ENCODE measurements around the gene RBMS1. TPM values are rescaled to one million over a fixed set of nuclear protein-coding genes. Genes with fewer than 3 reads are reported as not detected.
A peak's percentile ranks its signal among the peaks of the same experiment; 100 is the strongest.

Gene RBMS1
- total RNA-seq, 4 donors from 2014 or later, result 13.5 to 31.6 (median 23.0) TPM

GRCh38 chr2:160324917-160325316 lies 168.7 kb downstream of the RBMS1 start:
- TF ChIP-seq POLR2A (IDR thresholded peaks at IDR 0.05), result no peak
- TF ChIP-seq POLR2AphosphoS5 (IDR thresholded peaks at IDR 0.05), result no peak
- TF ChIP-seq EP300 (IDR thresholded peaks at IDR 0.05; ENCODE audit: low read depth), result no peak
- TF ChIP-seq, protein P1, sequence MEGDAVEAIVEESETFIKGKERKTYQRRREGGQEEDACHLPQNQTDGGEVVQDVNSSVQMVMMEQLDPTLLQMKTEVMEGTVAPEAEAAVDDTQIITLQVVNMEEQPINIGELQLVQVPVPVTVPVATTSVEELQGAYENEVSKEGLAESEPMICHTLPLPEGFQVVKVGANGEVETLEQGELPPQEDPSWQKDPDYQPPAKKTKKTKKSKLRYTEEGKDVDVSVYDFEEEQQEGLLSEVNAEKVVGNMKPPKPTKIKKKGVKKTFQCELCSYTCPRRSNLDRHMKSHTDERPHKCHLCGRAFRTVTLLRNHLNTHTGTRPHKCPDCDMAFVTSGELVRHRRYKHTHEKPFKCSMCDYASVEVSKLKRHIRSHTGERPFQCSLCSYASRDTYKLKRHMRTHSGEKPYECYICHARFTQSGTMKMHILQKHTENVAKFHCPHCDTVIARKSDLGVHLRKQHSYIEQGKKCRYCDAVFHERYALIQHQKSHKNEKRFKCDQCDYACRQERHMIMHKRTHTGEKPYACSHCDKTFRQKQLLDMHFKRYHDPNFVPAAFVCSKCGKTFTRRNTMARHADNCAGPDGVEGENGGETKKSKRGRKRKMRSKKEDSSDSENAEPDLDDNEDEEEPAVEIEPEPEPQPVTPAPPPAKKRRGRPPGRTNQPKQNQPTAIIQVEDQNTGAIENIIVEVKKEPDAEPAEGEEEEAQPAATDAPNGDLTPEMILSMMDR (IDR thresholded peaks at IDR 0.05), result no peak
- no peak for DNase-seq
- Histone ChIP-seq H3K27ac (peak overlapping the region in 3 of 4 donors; percentile 6 to 15 (median 13)), H3K4me1 (peaks cover 25 to 75% (median 34%) of the 10 kb centered on the region in 4 donors), H3K9me3 (no peaks in the 10 kb centered on the region), H3K4me3 (no peak overlapping the region), H3K36me3 (no peaks in the 10 kb centered on the region), H3K27me3 (no peaks in the 10 kb centered on the region)
- WGBS, 2 donors (ENCODE audit: low coverage in 1 of 2), result 80 to 82% methylated on average over 3 of the region's 3 CpGs
- intact Hi-C loops (cut with DNase I; ENCODE audit: low total_unique reads), result no loop called here
- in situ Hi-C loops (cut with MboI; ENCODE audit: low pct_ligation_motif_present in 1 of 4, low pct_unique_long_range_greater_than_20kb in 1 of 4, low sequenced_read_pairs in 3 of 4), result no loop called here

GRCh38 chr2:160324161-160324800 lies 169.3 kb downstream of the RBMS1 start:
- DNase-seq, result peak; percentile 55
- H3K36me3 ChIP-seq, result no peaks in the 10 kb centered on the region
- in situ Hi-C loops (cut with MboI; ENCODE audit: low pct_ligation_motif_present in 1 of 4, low pct_unique_long_range_greater_than_20kb in 1 of 4, low sequenced_read_pairs in 3 of 4) (no loop called here), intact Hi-C loops (cut with DNase I; ENCODE audit: low total_unique reads) (no loop called here)
- peaks cover 21 to 71% (median 32%) of the 10 kb centered on the region in 4 donors for H3K4me1 ChIP-seq
- whole genome bisulfite sequencing, 2 donors (ENCODE audit: low coverage in 1 of 2), result 36 to 55% methylated on average over 12 of the region's 12 CpGs
- no peaks in the 10 kb centered on the region for H3K9me3 ChIP-seq
- H3K4me3 ChIP-seq, result no peak overlapping the region
- H3K27ac ChIP-seq, result peak overlapping the region in 1 of 4 donors; percentile 5
- TF ChIP-seq, protein P1 (IDR thresholded peaks at IDR 0.05), result peak; percentile 58 to 68 (median 62)
- no peak for TF ChIP-seq POLR2AphosphoS5 (IDR thresholded peaks at IDR 0.05)
- H3K27me3 ChIP-seq, result no peaks in the 10 kb centered on the region

DNA sequence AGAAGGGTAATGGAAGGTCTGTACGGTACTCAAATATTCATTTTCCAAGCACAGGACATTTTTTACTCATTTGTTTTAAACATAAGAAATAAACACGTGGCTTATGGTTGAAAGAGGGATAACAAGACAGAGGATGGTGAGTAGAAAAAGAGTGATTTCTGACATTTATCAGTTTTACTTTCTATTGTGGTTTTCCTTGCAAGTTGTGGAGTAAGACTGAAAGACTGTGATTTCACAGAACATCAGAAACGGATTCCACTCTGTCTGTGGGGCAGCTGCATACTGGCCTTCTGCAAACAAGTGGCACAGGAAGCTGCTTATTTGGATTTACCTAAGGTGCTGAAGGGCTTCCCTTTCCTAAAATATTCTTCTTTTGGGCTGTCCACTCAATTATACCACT lies 171.3 kb downstream of the RBMS1 start:
- in situ Hi-C loops (cut with MboI; ENCODE audit: low pct_ligation_motif_present in 1 of 4, low pct_unique_long_range_greater_than_20kb in 1 of 4, low sequenced_read_pairs in 3 of 4) (no loop called here), intact Hi-C loops (cut with DNase I; ENCODE audit: low total_unique reads) (no loop called here)
- Histone ChIP-seq H3K27ac (no peak overlapping the region), H3K9me3 (no peaks in the 10 kb centered on the region), H3K4me3 (no peak overlapping the region), H3K36me3 (no peaks in the 10 kb centered on the region), H3K4me1 (peaks cover 20 to 66% (median 23%) of the 10 kb centered on the region in 4 donors), H3K27me3 (no peaks in the 10 kb centered on the region)
- no peak for DNase-seq
- WGBS, 2 donors (ENCODE audit: low coverage in 1 of 2), result 56 to 58% methylated on average over 3 of the region's 3 CpGs
- TF ChIP-seq, protein P1 (IDR thresholded peaks at IDR 0.05), result no peak
- TF ChIP-seq EP300 (IDR thresholded peaks at IDR 0.05; ENCODE audit: low read depth) (no peak), POLR2A (IDR thresholded peaks at IDR 0.05) (no peak), POLR2AphosphoS5 (IDR thresholded peaks at IDR 0.05) (no peak)

- in situ Hi-C loops (cut with MboI; ENCODE audit: low pct_ligation_motif_present in 1 of 4, low pct_unique_long_range_greater_than_20kb in 1 of 4, low sequenced_read_pairs in 3 of 4) (no loop called here), intact Hi-C loops (cut with DNase I; ENCODE audit: low total_unique reads) (no loop called here)
- TF ChIP-seq POLR2A (IDR thresholded peaks at IDR 0.05) (no peak), EP300 (IDR thresholded peaks at IDR 0.05; ENCODE audit: low read depth) (no peak), POLR2AphosphoS5 (IDR thresholded peaks at IDR 0.05) (no peak)
- TF ChIP-seq, protein P1 (IDR thresholded peaks at IDR 0.05), result no peak
- Histone ChIP-seq H3K27me3 (no peaks in the 10 kb centered on the region), H3K27ac (no peak overlapping the region), H3K4me3 (no peak overlapping the region), H3K9me3 (no peaks in the 10 kb centered on the region), H3K4me1 (peaks cover 19 to 58% (median 20%) of the 10 kb centered on the region in 4 donors), H3K36me3 (no peaks in the 10 kb centered on the region)
- DNase-seq, result peak; percentile 43
- 40% methylated on average over 1 to 2 of the region's 2 CpGs for WGBS, 2 donors (ENCODE audit: low coverage in 1 of 2)
These were observed 172.6 kb downstream of the RBMS1 start for GRCh38 chr2:160321006-160321405.
